ENCODE data around the gene CASZ1.

DNA sequence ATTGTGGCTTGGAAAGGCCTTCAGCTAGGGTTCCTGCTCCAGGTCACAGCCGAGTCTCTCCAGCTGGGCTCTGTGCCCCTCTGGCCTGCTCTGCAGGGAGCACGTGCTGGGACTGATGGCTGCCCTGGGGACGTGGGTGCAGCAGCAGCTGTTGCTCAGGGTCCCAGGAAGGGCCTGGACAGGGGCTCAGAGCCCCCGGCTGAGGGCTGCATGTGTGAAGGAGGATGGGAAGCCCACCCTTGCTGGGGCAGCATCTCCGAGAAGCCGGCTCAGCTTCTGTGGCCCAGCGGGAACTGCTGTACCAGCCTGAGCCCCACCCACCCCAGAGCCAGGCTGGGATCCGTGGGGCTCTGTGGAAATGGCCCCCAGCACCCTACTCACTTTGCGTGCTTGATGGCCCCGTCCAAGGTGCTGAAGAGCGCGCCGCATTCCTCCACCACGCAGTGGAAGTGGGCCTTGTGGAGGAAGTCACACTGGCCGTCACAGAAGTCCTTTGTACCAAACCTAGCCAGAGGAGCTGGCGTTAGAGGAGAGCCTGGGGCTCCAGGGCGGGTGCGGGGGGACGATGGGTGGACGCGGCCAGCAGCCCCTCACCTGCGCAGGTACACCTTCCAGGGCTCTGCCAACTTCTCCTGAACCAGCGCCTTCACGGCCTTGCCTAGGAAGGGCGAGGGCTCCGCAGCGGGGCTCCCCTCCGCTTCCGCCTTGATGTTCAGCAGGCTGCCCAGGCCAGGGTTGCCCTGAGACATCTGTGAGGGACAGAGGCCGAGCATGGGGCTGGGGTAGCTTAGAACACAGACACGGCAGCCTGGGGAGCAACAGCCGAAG, 147.5 kb downstream of the CASZ1 start:
- TF ChIP-seq, protein P1, sequence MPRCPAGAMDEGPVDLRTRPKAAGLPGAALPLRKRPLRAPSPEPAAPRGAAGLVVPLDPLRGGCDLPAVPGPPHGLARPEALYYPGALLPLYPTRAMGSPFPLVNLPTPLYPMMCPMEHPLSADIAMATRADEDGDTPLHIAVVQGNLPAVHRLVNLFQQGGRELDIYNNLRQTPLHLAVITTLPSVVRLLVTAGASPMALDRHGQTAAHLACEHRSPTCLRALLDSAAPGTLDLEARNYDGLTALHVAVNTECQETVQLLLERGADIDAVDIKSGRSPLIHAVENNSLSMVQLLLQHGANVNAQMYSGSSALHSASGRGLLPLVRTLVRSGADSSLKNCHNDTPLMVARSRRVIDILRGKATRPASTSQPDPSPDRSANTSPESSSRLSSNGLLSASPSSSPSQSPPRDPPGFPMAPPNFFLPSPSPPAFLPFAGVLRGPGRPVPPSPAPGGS (IDR thresholded peaks at IDR 0.05): no peak
- TF ChIP-seq EP300 (IDR thresholded peaks at IDR 0.05): no peak
- TF ChIP-seq, protein P2, sequence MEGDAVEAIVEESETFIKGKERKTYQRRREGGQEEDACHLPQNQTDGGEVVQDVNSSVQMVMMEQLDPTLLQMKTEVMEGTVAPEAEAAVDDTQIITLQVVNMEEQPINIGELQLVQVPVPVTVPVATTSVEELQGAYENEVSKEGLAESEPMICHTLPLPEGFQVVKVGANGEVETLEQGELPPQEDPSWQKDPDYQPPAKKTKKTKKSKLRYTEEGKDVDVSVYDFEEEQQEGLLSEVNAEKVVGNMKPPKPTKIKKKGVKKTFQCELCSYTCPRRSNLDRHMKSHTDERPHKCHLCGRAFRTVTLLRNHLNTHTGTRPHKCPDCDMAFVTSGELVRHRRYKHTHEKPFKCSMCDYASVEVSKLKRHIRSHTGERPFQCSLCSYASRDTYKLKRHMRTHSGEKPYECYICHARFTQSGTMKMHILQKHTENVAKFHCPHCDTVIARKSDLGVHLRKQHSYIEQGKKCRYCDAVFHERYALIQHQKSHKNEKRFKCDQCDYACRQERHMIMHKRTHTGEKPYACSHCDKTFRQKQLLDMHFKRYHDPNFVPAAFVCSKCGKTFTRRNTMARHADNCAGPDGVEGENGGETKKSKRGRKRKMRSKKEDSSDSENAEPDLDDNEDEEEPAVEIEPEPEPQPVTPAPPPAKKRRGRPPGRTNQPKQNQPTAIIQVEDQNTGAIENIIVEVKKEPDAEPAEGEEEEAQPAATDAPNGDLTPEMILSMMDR (IDR thresholded peaks at IDR 0.05): no peak
- TF ChIP-seq BHLHE40 (IDR thresholded peaks at IDR 0.05; ENCODE audit: low read depth, low read length): no peak
- no peak for TF ChIP-seq JUN (IDR thresholded peaks at IDR 0.05)
- TF ChIP-seq, protein P3, sequence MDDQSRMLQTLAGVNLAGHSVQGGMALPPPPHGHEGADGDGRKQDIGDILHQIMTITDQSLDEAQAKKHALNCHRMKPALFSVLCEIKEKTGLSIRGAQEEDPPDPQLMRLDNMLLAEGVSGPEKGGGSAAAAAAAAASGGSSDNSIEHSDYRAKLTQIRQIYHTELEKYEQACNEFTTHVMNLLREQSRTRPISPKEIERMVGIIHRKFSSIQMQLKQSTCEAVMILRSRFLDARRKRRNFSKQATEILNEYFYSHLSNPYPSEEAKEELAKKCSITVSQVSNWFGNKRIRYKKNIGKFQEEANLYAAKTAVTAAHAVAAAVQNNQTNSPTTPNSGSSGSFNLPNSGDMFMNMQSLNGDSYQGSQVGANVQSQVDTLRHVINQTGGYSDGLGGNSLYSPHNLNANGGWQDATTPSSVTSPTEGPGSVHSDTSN (IDR thresholded peaks at IDR 0.05): no peak
- TF ChIP-seq CHD2 (IDR thresholded peaks at IDR 0.05; ENCODE audit: low read length, partially characterized antibody): no peak
